Caco-2 (cell line): ENCODE measurements around the gene LLGL1. TPM values are rescaled to one million over a fixed set of nuclear protein-coding genes. Genes with fewer than 3 reads are reported as not detected.

ENCODE experiments used
- BruUV-seq: library from RNA; stranded (reverse); fragments of 400-500 nt; replicated peaks from 2 replicates; lab custom pipeline; 2021; lab: Mats Ljungman, UMichigan
- CTCF ChIA-PET: fragments of 300-600 bp; sonication (Branson Sonifier 250); formaldehyde crosslinking; loops from one replicate; lab custom pipeline; 2022; ENCODE audit warnings: antibody characterized with exemption; lab: Charles Lee
- POLR2A ChIA-PET: fragments of 300-600 bp; sonication (Branson Sonifier 250); formaldehyde crosslinking; loops from one replicate; lab custom pipeline; 2022; ENCODE audit warnings: antibody characterized with exemption; lab: Charles Lee
- DNase-seq, 2 experiments: peaks; one replicate each; pipeline versions ENCODE4 v3.0.0 to v3.0.0-alpha.2; 2020 to 2022
- H3K27me3 ChIP-seq: replicated peaks from 2 replicates; pipeline ENCODE4 v1.6.0; 2011; ENCODE audit warnings: low read length; ENCODE audit not compliant: control insufficient read depth, insufficient read depth
- H3K36me3 ChIP-seq: 2 replicates; pipeline ENCODE4 v1.5.1; 2011; ENCODE audit warnings: low read length; ENCODE audit not compliant: control insufficient read depth, insufficient read depth
- H3K4me1 ChIP-seq: fragments of 250-450 bp; sonication (Bioruptor Pico); 2 replicates; pipeline ENCODE4 v1.5.1; 2020; ENCODE audit warnings: mild to moderate bottlenecking
- H3K4me3 ChIP-seq: 2 replicates; pipeline ENCODE4 v1.5.1; 2011; ENCODE audit warnings: low read depth, mild to moderate bottlenecking, control low read depth, low read length
- H3K9me3 ChIP-seq: fragments of 250-450 bp; sonication (Bioruptor Pico); 2 replicates; pipeline ENCODE4 v1.5.1; 2020; ENCODE audit warnings: mild to moderate bottlenecking, moderate library complexity
- H3K27ac Mint-ChIP-seq: one replicate; pipeline ENCODE4 v1.8.0; 2022; ENCODE audit warnings: mixed read lengths; ENCODE audit not compliant: unreplicated experiment
- H3K27me3 Mint-ChIP-seq: one replicate; pipeline ENCODE4 v1.8.0; 2022; ENCODE audit warnings: mixed read lengths; ENCODE audit not compliant: insufficient read depth, unreplicated experiment
- H3K36me3 Mint-ChIP-seq: one replicate; pipeline ENCODE4 v1.8.0; 2022; ENCODE audit warnings: mild to moderate bottlenecking, mixed read lengths; ENCODE audit not compliant: insufficient read depth, unreplicated experiment
- H3K4me1 Mint-ChIP-seq: one replicate; pipeline ENCODE4 v1.8.0; 2022; ENCODE audit warnings: low read depth, mixed read lengths; ENCODE audit not compliant: unreplicated experiment
- H3K4me3 Mint-ChIP-seq: one replicate; pipeline ENCODE4 v1.8.0; 2022; ENCODE audit warnings: mild to moderate bottlenecking, moderate library complexity, mixed read lengths; ENCODE audit not compliant: unreplicated experiment
- H3K9me3 Mint-ChIP-seq: one replicate; pipeline ENCODE4 v1.8.0; 2022; ENCODE audit warnings: mixed read lengths; ENCODE audit not compliant: unreplicated experiment
- CTCF ChIP-seq, 2 experiments: fragments of 200-600 bp in 1 of 2; IDR thresholded peaks; 1 replicate in 1 of 2; 2 replicates in 1 of 2; pipeline versions ENCODE4 v1.5.1 to v1.8.0; 2011 to 2022; ENCODE audit warnings: antibody characterized with exemption in 1 of 2, control low read depth in 1 of 2, inconsistent platforms in 1 of 2, low read depth in 1 of 2, low read length in 1 of 2, mild to moderate bottlenecking in 1 of 2, moderate library complexity in 1 of 2; ENCODE audit not compliant: insufficient read depth in 1 of 2, severe bottlenecking in 1 of 2, unreplicated experiment in 1 of 2
- intact Hi-C: fragments of 100-400 bp; cut with micrococcal nuclease; formaldehyde crosslinking; loops from one replicate; pipeline ENCODE4 v1.10.0; 2022; ENCODE audit not compliant: unreplicated experiment
- total RNA-seq: library from RNA; stranded (reverse); gene quantifications from 2 replicates; pipeline ENCODE4 v1.2.3, GENCODE V29; 2022

LLGL1 gene
- total RNA-seq, 1 experiment from 2014 or later: 41.3 TPM

DNA sequence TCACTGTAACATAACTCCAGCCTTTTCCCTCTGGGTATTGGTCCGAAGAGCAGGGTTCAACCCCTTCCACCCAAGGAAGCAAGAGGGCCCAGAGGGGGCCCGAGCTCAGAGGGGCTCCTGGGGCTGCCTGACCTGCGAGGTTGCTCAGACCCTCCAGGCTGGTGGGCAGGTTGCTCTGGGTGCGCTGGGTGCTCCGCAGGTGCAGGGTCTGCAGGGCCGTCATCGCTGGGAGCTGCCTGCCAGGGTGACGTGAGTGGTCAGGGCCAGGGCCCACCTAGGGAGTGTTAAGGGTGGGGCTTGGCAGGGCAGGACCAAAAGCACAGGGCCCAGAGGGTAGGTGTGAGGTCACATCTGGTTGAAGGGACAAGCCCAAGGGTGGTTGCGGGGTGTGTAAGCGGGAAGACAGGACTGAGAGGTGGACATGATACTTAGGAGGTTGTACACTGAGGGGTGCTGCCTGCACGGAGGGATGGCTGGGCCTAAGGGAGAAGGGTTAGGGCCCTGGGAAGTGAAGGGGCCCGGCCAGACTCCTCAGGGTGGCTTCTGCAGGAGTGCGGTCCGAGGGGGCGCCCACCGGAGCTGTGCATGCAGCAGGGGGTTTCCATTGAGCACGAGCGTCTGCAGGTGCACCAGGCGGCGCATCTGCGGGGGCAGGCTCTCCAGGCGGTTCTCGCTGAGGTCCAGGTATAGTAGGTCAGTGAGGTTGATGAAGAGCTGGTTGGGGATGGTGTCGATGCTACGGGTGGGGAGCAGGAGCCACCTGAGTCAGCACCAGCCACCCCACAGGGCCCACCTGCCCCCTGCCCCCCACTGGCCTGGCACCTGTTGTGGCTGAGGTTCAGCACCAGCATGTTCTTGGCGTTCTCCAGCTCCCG, 28.7 kb downstream of the LLGL1 start:
- Mint-ChIP-seq H3K4me1 (no peaks in the 10 kb centered on the region), H3K27me3 (no peaks in the 10 kb centered on the region), H3K27ac (no peak overlapping the region), H3K4me3 (no peak overlapping the region), H3K9me3 (no peaks in the 10 kb centered on the region), H3K36me3 (peaks cover 70% of the 10 kb centered on the region)
- H3K4me1 ChIP-seq: peaks cover 10% of the 10 kb centered on the region
- POLR2A ChIA-PET: no interaction called here
- no peak for DNase-seq
- CTCF ChIA-PET: no interaction called here
- H3K4me3 ChIP-seq: no peak overlapping the region
- no peaks in the 10 kb centered on the region for H3K27me3 ChIP-seq
- peaks cover 9% of the 10 kb centered on the region for H3K36me3 ChIP-seq
- no peak for TF ChIP-seq CTCF (IDR thresholded peaks at IDR 0.05; ENCODE audit: insufficient read depth in 1 of 2, low read depth in 1 of 2, low read length in 1 of 2, severe bottlenecking in 1 of 2, unreplicated experiment in 1 of 2)
- intact Hi-C loops: no loop called here
- BruUV-seq: no TSS peak
- H3K9me3 ChIP-seq: no peaks in the 10 kb centered on the region

DNA sequence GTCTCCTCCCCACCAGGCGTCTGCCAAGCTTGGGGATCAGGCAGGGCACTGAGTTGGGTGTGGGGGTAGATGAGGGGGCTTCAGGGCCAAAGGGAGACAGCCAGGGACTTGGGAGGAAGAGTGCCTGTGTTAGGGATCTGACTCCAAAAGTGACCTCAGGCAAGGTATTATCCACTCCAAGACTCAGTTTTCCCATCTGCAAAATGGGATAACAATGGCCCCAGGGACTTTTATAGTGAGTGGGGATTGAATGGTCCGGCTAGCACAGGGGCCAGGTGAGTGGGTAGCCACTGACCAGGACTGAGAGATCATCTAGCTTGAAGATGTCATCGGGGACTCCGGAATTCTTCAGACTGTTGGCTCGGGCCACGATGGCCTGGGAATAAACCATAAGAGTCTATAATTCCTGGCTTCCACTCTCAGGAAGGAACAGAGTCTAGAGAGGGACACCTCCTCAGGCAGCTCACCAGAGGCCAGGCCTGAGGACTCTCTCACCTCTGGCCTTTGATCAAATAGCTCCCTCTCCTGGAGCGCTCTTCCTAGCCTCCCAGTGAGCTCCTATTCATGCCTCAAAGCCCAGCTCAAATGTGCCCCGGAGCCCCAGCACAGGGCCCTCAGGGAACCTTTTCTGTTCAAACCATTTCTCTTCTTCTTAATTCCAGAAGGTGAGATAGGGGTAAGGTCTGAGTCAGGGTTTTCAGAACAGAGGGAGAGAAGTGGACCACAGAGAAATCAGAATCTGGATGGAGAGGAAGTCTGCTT, 29.6 kb downstream of the LLGL1 start:
- H3K9me3 ChIP-seq: no peaks in the 10 kb centered on the region
- no peaks in the 10 kb centered on the region for H3K9me3 Mint-ChIP-seq
- POLR2A ChIA-PET: no interaction called here
- no peaks in the 10 kb centered on the region for H3K27me3 Mint-ChIP-seq
- H3K4me3 Mint-ChIP-seq: no peak overlapping the region
- CTCF ChIA-PET: interaction anchor here (1.0 kb wide), 1 partner anchor 70 kb away, joined by 3 read pairs; no protein-coding TSS in a partner anchor
- H3K27ac Mint-ChIP-seq: no peak overlapping the region
- H3K27me3 ChIP-seq: no peaks in the 10 kb centered on the region
- peaks cover 4% of the 10 kb centered on the region for H3K4me1 Mint-ChIP-seq
- intact Hi-C loops: loop anchor here (5.0 kb wide), 1 partner anchor 73 kb away; the partner anchor contains the start of gene ALKBH5
- BruUV-seq: no TSS peak
- no peak for TF ChIP-seq CTCF (IDR thresholded peaks at IDR 0.05; ENCODE audit: insufficient read depth in 1 of 2, low read depth in 1 of 2, low read length in 1 of 2, severe bottlenecking in 1 of 2, unreplicated experiment in 1 of 2)
- peaks cover 19% of the 10 kb centered on the region for H3K4me1 ChIP-seq
- H3K4me3 ChIP-seq: no peak overlapping the region
- H3K36me3 ChIP-seq: peaks cover 8% of the 10 kb centered on the region
- H3K36me3 Mint-ChIP-seq: peaks cover 62% of the 10 kb centered on the region
- no peak for DNase-seq

GRCh38 chr17:18256351-18256750, 30.9 kb downstream of the LLGL1 start:
- no peaks in the 10 kb centered on the region for H3K9me3 ChIP-seq
- intact Hi-C loops: loop anchor here (5.0 kb wide), 1 partner anchor 74 kb away; the partner anchor contains the start of gene ALKBH5
- H3K9me3 Mint-ChIP-seq: no peaks in the 10 kb centered on the region
- no peak overlapping the region for H3K4me3 ChIP-seq
- H3K4me1 ChIP-seq: peaks cover 20% of the 10 kb centered on the region
- H3K36me3 Mint-ChIP-seq: peaks cover 60% of the 10 kb centered on the region
- H3K27ac Mint-ChIP-seq: no peak overlapping the region
- TF ChIP-seq CTCF (IDR thresholded peaks at IDR 0.05; ENCODE audit: insufficient read depth in 1 of 2, low read depth in 1 of 2, low read length in 1 of 2, severe bottlenecking in 1 of 2, unreplicated experiment in 1 of 2): no peak
- no peaks in the 10 kb centered on the region for H3K27me3 Mint-ChIP-seq
- no peak for DNase-seq
- no peaks in the 10 kb centered on the region for H3K27me3 ChIP-seq
- no TSS peak for BruUV-seq
- H3K36me3 ChIP-seq: peaks cover 7% of the 10 kb centered on the region
- ChIA-PET POLR2A (no interaction called here), CTCF (no interaction called here)
- H3K4me3 Mint-ChIP-seq: no peak overlapping the region
- H3K4me1 Mint-ChIP-seq: peaks cover 4% of the 10 kb centered on the region
